AG04450 (cell line): ENCODE data around the gene ATG2A. TPM values are rescaled to one million over a fixed set of nuclear protein-coding genes. Genes with fewer than 3 reads are reported as not detected.

ENCODE experiments used
- CTCF ChIA-PET: fragments of 300-600, 350-600 bp; formaldehyde crosslinking; extraction: SDS; loops from one replicate; lab custom pipeline; 2022; ENCODE audit warnings: antibody characterized with exemption, inconsistent platforms; lab: Charles Lee
- POLR2A ChIA-PET: fragments of 350-600 bp; formaldehyde crosslinking; extraction: SDS; loops from one replicate; lab custom pipeline; 2021; ENCODE audit warnings: antibody characterized with exemption, inconsistent platforms; lab: Yijun Ruan, JAX
- DNase-seq: peaks from one replicate; pipeline ENCODE4 v3.0.0-alpha.2; 2011; ENCODE audit warnings: low read depth, low spot score
- H3K27ac ChIP-seq: one replicate; pipeline ENCODE4 v1.5.1; 2012; ENCODE audit warnings: low read depth, low read length, control low read depth
- H3K27me3 ChIP-seq: one replicate; pipeline ENCODE4 v1.6.0; 2012; ENCODE audit warnings: low read length; ENCODE audit not compliant: control insufficient read depth, insufficient read depth
- H3K4me3 ChIP-seq: 2 replicates; pipeline ENCODE4 v1.5.1; 2011; ENCODE audit warnings: mild to moderate bottlenecking, low read depth, low read length, control low read depth
- H3K9me3 ChIP-seq: 2 replicates; pipeline ENCODE4 v1.5.1; 2012; ENCODE audit warnings: low read length; ENCODE audit not compliant: control insufficient read depth, insufficient read depth
- polyA plus RNA-seq: library from polyadenylated mRNA; depleted of rRNA; stranded (reverse); fragments of >200 nt; gene quantifications from 2 replicates; pipeline ENCODE4 v1.2.3, GENCODE V29; 2011
- TF ChIP-seq, protein P1 (sequence below): IDR thresholded peaks from 2 replicates; pipeline ENCODE4 v1.5.1; 2011; ENCODE audit warnings: low read depth, low read length, control low read depth, inconsistent platforms

The ATG2A gene
- polyA plus RNA-seq, 1 experiment = 3.7 TPM

DNA sequence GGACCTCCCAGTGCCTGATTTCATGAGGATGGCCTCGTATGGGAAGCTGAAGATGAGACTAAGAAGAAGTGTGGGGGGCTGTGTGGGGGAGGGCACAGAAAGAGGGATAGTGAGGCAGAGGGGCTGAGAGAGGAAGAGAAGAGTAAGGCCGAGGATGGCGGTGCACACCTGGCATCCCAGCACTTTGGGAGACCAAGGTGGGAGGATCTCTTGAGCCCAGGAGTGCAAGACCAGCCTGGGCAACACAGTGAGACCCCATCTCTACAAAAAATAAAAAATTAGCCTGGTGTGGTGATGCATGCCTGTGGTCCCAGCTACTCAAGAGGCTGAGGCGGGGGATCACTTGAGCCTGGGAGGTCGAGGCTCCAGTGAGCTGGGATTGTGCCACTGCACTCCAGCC lies 25.1 kb downstream of the ATG2A start:
- no peak for DNase-seq
- ChIA-PET POLR2A (interaction anchor here (0.6 to 0.7 kb wide), 2 partner anchors 36 to 126 kb away, joined by 3 to 4 read pairs; no protein-coding TSS in a partner anchor), CTCF (interaction anchor here (4.1 kb wide), 1 partner anchor 44 kb away, joined by 82 read pairs; no protein-coding TSS in a partner anchor)
- Histone ChIP-seq H3K4me3 (no peak overlapping the region), H3K9me3 (no peaks in the 10 kb centered on the region), H3K27ac (no peak overlapping the region), H3K27me3 (no peaks in the 10 kb centered on the region)
- TF ChIP-seq, protein P1, sequence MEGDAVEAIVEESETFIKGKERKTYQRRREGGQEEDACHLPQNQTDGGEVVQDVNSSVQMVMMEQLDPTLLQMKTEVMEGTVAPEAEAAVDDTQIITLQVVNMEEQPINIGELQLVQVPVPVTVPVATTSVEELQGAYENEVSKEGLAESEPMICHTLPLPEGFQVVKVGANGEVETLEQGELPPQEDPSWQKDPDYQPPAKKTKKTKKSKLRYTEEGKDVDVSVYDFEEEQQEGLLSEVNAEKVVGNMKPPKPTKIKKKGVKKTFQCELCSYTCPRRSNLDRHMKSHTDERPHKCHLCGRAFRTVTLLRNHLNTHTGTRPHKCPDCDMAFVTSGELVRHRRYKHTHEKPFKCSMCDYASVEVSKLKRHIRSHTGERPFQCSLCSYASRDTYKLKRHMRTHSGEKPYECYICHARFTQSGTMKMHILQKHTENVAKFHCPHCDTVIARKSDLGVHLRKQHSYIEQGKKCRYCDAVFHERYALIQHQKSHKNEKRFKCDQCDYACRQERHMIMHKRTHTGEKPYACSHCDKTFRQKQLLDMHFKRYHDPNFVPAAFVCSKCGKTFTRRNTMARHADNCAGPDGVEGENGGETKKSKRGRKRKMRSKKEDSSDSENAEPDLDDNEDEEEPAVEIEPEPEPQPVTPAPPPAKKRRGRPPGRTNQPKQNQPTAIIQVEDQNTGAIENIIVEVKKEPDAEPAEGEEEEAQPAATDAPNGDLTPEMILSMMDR = no peak

DNA sequence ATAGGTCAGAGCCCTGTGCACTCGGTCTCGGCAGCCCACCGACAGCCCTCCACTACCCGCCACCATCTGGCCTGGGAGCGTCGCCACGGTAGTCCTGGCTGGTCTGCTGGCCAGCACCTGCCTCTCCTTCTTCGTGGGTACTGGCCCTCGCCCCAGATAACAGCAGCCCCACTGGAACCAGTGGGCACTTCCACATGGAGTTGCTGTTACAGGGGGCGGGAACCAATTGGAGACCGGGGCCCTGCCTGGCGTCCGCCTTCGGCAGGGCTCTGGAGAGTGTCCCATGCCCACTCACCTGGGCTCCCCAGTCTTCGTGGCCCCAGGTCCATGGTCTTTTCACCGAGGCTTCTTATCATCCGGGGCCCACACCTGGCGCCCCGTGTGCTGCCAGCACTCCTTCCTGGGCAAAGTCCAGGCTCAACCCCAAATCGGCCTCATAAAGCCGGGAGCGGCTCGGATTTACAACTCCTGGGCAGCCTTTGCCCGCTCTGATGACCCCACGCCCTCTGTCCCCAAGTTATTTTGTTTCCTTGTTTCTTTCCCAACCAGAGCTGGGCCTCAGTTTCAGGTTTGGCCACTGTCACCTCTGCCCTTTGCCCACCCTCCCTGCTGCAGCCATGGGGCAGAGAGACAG lies 25.7 kb downstream of the ATG2A start:
- no peaks in the 10 kb centered on the region for H3K9me3 ChIP-seq
- H3K4me3 ChIP-seq = no peak overlapping the region
- H3K27ac ChIP-seq = no peak overlapping the region
- no peak for DNase-seq
- ChIA-PET POLR2A (interaction anchor here (0.6 to 0.7 kb wide), 2 partner anchors 36 to 126 kb away, joined by 3 to 4 read pairs; no protein-coding TSS in a partner anchor), CTCF (interaction anchor here (0.8 to 4.1 kb wide), 4 partner anchors 44 to 47 kb away, joined by 3 to 82 read pairs (median 4); no protein-coding TSS in a partner anchor)
- TF ChIP-seq, protein P1 = no peak
- H3K27me3 ChIP-seq = no peaks in the 10 kb centered on the region

DNA sequence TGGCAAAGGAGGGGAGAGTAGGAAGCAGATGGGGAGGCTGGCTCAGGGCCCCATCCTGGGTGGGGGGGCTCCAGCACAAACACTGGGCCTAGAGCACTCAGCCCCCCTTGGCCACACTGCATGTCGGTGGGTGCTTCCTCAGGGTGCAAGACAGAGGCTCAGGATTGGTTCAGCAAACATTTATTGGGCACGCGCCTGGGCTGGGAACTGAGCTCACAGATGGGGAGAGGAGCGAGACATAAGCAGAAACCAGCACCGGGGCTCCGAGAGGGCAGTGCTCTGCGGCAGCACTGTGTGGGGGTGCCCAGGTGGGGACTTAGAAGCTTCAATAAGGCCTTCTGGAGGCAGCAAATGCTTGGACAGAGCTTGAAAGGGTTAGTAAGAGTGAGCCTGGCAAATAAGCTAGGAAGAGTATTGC lies 26.5 kb downstream of the ATG2A start:
- POLR2A ChIA-PET = no interaction called here
- H3K27me3 ChIP-seq = no peaks in the 10 kb centered on the region

DNA sequence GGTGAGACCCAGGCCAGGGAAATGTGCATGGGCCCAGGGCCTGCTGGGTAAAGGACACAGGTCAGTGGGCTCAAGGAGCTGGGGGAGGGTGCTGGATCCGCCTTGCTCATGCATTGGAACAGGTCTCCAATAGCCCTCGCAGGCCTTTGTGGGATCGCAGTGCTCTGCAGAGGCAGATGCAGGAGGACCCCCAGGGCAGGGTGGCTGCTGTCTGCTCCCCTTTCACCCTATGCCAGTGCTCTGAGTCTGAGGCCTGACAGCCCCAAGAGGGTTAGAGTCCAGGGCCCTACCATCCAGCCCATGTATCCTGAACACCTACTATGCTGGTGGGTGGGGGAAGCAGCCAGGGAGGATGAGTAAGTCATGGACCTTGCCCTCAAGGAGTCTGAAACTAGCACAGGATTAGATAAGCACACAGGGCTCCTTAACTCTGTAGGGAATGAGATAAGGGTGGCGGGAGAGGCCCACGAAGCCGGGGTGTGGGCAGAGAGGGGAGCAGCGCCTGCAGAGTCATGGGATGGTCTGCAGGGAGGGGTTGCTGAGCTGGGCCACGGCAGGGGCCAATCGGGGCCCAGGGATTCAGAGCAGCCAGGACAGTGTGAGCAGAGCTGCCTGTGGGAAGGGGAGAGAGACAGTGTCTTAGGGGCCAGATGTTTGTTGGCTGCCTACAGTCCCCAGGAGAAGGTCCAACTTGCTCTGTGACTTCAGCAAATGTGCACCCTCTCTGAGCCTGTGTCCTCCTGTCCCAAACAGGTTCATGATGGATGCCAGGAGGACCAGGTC lies 28.1 kb downstream of the ATG2A start:
- Histone ChIP-seq H3K27me3 (no peaks in the 10 kb centered on the region), H3K4me3 (no peak overlapping the region), H3K9me3 (no peaks in the 10 kb centered on the region), H3K27ac (no peak overlapping the region)
- TF ChIP-seq, protein P1 = no peak
- POLR2A ChIA-PET = interaction anchor here (0.7 kb wide), 1 partner anchor 603 kb away, joined by 10 read pairs; no protein-coding TSS in a partner anchor
- no peak for DNase-seq
- CTCF ChIA-PET = interaction anchor here (0.8 to 3.3 kb wide), 9 partner anchors 20 to 186 kb away, joined by 3 to 86 read pairs (median 7); partner anchors contain the start of genes BATF2 and CDC42BPG

More for the DNA sequence above, 26.5 kb downstream of the ATG2A start:
- DNase-seq = no peak
- H3K27ac ChIP-seq = no peak overlapping the region
- TF ChIP-seq, protein P1 = no peak
- no peak overlapping the region for H3K4me3 ChIP-seq
- CTCF ChIA-PET = interaction anchor here (0.7 to 1.2 kb wide), 5 partner anchors 40 to 108 kb away, joined by 3 to 17 read pairs (median 5); no protein-coding TSS in a partner anchor
- no peaks in the 10 kb centered on the region for H3K9me3 ChIP-seq
